ENCODE measurements around the gene SPIN2A.
"Not testable (repeated sequence)": the region's sequence is repeated elsewhere in the genome, so short reads cannot be mapped to it uniquely, and the experiment has no call there.

The SPIN2A gene

GRCh38 chrX:57104921-57105398 lies 32.2 kb downstream of the SPIN2A start:
- Histone ChIP-seq H3K9me3 (ENCODE audit: low read depth, low read length) (no peaks in the 10 kb centered on the region), H3K27ac (no peak overlapping the region), H3K4me3 (no peak overlapping the region), H3K36me3 (ENCODE audit: insufficient read depth, low read length) (no peaks in the 10 kb centered on the region), H3K9ac (ENCODE audit: insufficient read length) (no peak overlapping the region)
- DNase-seq (ENCODE audit: low read depth, low spot score) = no peak
- TF ChIP-seq FOXP2 (optimal IDR thresholded peaks at IDR 0.05; ENCODE audit: control extremely low read depth, extremely low read length, insufficient read depth) (no peak), EZH2 (IDR thresholded peaks at IDR 0.05) (no peak), POLR2AphosphoS5 (IDR thresholded peaks at IDR 0.05; ENCODE audit: borderline replicate concordance, low read depth, low read length) (no peak)

GRCh38 chrX:57104406-57104805 lies 32.8 kb downstream of the SPIN2A start:
- TF ChIP-seq POLR2AphosphoS5 (IDR thresholded peaks at IDR 0.05; ENCODE audit: borderline replicate concordance, low read depth, low read length) (no peak), FOXP2 (optimal IDR thresholded peaks at IDR 0.05; ENCODE audit: control extremely low read depth, extremely low read length, insufficient read depth) (no peak), EZH2 (IDR thresholded peaks at IDR 0.05) (no peak)
- Histone ChIP-seq H3K36me3 (ENCODE audit: insufficient read depth, low read length) (no peaks in the 10 kb centered on the region), H3K9me3 (ENCODE audit: low read depth, low read length) (no peaks in the 10 kb centered on the region), H3K27ac (no peak overlapping the region), H3K4me3 (no peak overlapping the region), H3K9ac (ENCODE audit: insufficient read length) (no peak overlapping the region)
- DNase-seq (ENCODE audit: low read depth, low spot score) = no peak

GRCh38 chrX:57103489-57103888 lies 33.7 kb downstream of the SPIN2A start:
- H3K36me3 ChIP-seq (ENCODE audit: insufficient read depth, low read length) = no peaks in the 10 kb centered on the region
- H3K9me3 ChIP-seq (ENCODE audit: low read depth, low read length) = no peaks in the 10 kb centered on the region
- H3K27ac ChIP-seq = no peak overlapping the region
- TF ChIP-seq POLR2AphosphoS5 (IDR thresholded peaks at IDR 0.05; ENCODE audit: borderline replicate concordance, low read depth, low read length) = no peak
- no peak for TF ChIP-seq FOXP2 (optimal IDR thresholded peaks at IDR 0.05; ENCODE audit: control extremely low read depth, extremely low read length, insufficient read depth)
- no peak for TF ChIP-seq EZH2 (IDR thresholded peaks at IDR 0.05)
- no peak for DNase-seq (ENCODE audit: low read depth, low spot score)
- H3K4me3 ChIP-seq = no peak overlapping the region
- no peak overlapping the region for H3K9ac ChIP-seq (ENCODE audit: insufficient read length)

GRCh38 chrX:57102918-57103317 lies 34.3 kb downstream of the SPIN2A start:
- H3K9me3 ChIP-seq (ENCODE audit: low read depth, low read length); H3K36me3 ChIP-seq (ENCODE audit: insufficient read depth, low read length); H3K4me3 ChIP-seq; H3K27ac ChIP-seq; H3K9ac ChIP-seq (ENCODE audit: insufficient read length); DNase-seq (ENCODE audit: low read depth, low spot score): not testable (repeated sequence)

All from SK-N-MC (cell line).